Esophagus squamous epithelium (tissue), 5 donors: ENCODE results near the gene TNFRSF14. TPM values are rescaled to one million over a fixed set of nuclear protein-coding genes. Genes with fewer than 3 reads are reported as not detected.

ENCODE experiments used
- DNase-seq: peaks from one replicate; lab custom pipeline; 2025; lab: John Stamatoyannopoulos, UW
- H3K27ac ChIP-seq, 4 donors: fragments of 200-600 bp; sonication (generic); one replicate each; pipeline ENCODE4 v1.5.1; 2016 to 2019; ENCODE audit warnings: mild to moderate bottlenecking in 1 of 4
- H3K27me3 ChIP-seq, 4 donors: fragments of 200-600 bp; sonication (generic); 1 replicate in 3 of 4; 2 replicates in 1 of 4; pipeline versions ENCODE4 v1.5.1 to v1.6.0; 2017 to 2021; ENCODE audit warnings: antibody characterized with exemption in 1 of 4
- H3K36me3 ChIP-seq, 3 donors: fragments of 200-600 bp; sonication (generic); one replicate each; pipeline ENCODE4 v1.5.1; 2016 to 2019
- H3K4me1 ChIP-seq, 3 donors: fragments of 200-600 bp; sonication (generic); one replicate each; pipeline ENCODE4 v1.5.1; 2017 to 2019
- H3K4me3 ChIP-seq, 4 donors: fragments of 200-600 bp; sonication (generic); 1 replicate in 3 of 4; 2 replicates in 1 of 4; pipeline ENCODE4 v1.5.1; 2016 to 2019; ENCODE audit warnings: mild to moderate bottlenecking in 2 of 4, moderate library complexity in 1 of 4
- H3K9me3 ChIP-seq, 3 donors: fragments of 200-600 bp; sonication (generic); one replicate each; pipeline ENCODE4 v1.5.1; 2016 to 2019
- POLR2A ChIP-seq, 4 donors: fragments of 450-650 bp; IDR thresholded peaks; one replicate each; pipeline ENCODE4 v1.6.1; 2017; ENCODE audit warnings: antibody characterized with exemption in 4 of 4, mild to moderate bottlenecking in 4 of 4, moderate library complexity in 3 of 4
- WGBS, 2 donors: methylation state at CpG; one replicate each; pipeline ENCODE4 v1.1.5; 2018; 5-methylcytosine and 5-hydroxymethylcytosine counted together
- intact Hi-C: fragments of 100-400 bp; cut with DNase I; formaldehyde crosslinking; loops from one replicate; pipeline ENCODE4 v1.15.0; 2022
- total RNA-seq, 4 donors: library from RNA; depleted of rRNA; stranded (reverse); fragments of >200 nt; gene quantifications; one replicate each; pipeline ENCODE4 v1.1.0, GENCODE V29; 2016
- TF ChIP-seq, protein P1 (sequence below), 6 experiments: fragments of 450-650 bp in 4 of 6; fragments of 200-600 bp in 2 of 6; sonication (generic) in 2 of 6; IDR thresholded peaks; one replicate each; pipeline ENCODE4 v1.5.1; 2016 to 2019; ENCODE audit warnings: antibody characterized with exemption in 6 of 6, mild to moderate bottlenecking in 4 of 6, moderate library complexity in 4 of 6
- donor health status: DM: yes; HTN: yes; CAD: no.

TNFRSF14 gene
- total RNA-seq, 4 donors from 2014 or later: 13.8 to 39.5 (median 19.6) TPM

- peaks cover 39 to 56% (median 47%) of the 10 kb centered on the region in 3 donors for H3K4me1 ChIP-seq
- no peak for DNase-seq
- H3K27ac ChIP-seq: no peak overlapping the region
- 78 to 93% methylated on average over 7 to 9 of the region's 10 CpGs for WGBS, 2 donors
- no peaks in the 10 kb centered on the region for H3K36me3 ChIP-seq
- H3K4me3 ChIP-seq: no peak overlapping the region
- H3K27me3 ChIP-seq: peaks cover 0 to 31% (median 0%) of the 10 kb centered on the region in 4 donors
- H3K9me3 ChIP-seq: no peaks in the 10 kb centered on the region
- TF ChIP-seq, protein P1, sequence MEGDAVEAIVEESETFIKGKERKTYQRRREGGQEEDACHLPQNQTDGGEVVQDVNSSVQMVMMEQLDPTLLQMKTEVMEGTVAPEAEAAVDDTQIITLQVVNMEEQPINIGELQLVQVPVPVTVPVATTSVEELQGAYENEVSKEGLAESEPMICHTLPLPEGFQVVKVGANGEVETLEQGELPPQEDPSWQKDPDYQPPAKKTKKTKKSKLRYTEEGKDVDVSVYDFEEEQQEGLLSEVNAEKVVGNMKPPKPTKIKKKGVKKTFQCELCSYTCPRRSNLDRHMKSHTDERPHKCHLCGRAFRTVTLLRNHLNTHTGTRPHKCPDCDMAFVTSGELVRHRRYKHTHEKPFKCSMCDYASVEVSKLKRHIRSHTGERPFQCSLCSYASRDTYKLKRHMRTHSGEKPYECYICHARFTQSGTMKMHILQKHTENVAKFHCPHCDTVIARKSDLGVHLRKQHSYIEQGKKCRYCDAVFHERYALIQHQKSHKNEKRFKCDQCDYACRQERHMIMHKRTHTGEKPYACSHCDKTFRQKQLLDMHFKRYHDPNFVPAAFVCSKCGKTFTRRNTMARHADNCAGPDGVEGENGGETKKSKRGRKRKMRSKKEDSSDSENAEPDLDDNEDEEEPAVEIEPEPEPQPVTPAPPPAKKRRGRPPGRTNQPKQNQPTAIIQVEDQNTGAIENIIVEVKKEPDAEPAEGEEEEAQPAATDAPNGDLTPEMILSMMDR (IDR thresholded peaks at IDR 0.05): no peak
- TF ChIP-seq POLR2A (IDR thresholded peaks at IDR 0.05): no peak
- intact Hi-C loops: no loop called here
These were observed 24.5 kb downstream of the TNFRSF14 start for GRCh38 chr1:2580691-2581090.

- TF ChIP-seq, protein P1 (IDR thresholded peaks at IDR 0.05): no peak
- no peak for TF ChIP-seq POLR2A (IDR thresholded peaks at IDR 0.05)
- no peaks in the 10 kb centered on the region for H3K36me3 ChIP-seq
- peaks cover 0 to 23% (median 0%) of the 10 kb centered on the region in 4 donors for H3K27me3 ChIP-seq
- no peak overlapping the region for H3K4me3 ChIP-seq
- H3K4me1 ChIP-seq: peaks cover 35 to 52% (median 38%) of the 10 kb centered on the region in 3 donors
- H3K9me3 ChIP-seq: no peaks in the 10 kb centered on the region
- intact Hi-C loops: no loop called here
- H3K27ac ChIP-seq: no peak overlapping the region
- no peak for DNase-seq
- 72 to 73% methylated on average over 7 of the region's 7 CpGs for WGBS, 2 donors
These were observed 26.2 kb downstream of the TNFRSF14 start for GRCh38 chr1:2582391-2582790.

GRCh38 chr1:2583331-2583791 lies 27.2 kb downstream of the TNFRSF14 start:
- Histone ChIP-seq H3K27ac (peak overlapping the region in 2 of 4 donors; percentile 99), H3K27me3 (peaks cover 0 to 16% (median 0%) of the 10 kb centered on the region in 4 donors), H3K4me1 (peaks cover 32 to 52% (median 40%) of the 10 kb centered on the region in 3 donors), H3K4me3 (peak overlapping the region in 1 of 4 donors; percentile 21), H3K36me3 (no peaks in the 10 kb centered on the region), H3K9me3 (no peaks in the 10 kb centered on the region)
- WGBS, 2 donors: 74% methylated on average over 2 of the region's 5 CpGs; no CpG with 5 or more reads in 1 of the 2 donors
- intact Hi-C loops: no loop called here
- no peak for DNase-seq
- TF ChIP-seq POLR2A (IDR thresholded peaks at IDR 0.05): no peak
- TF ChIP-seq, protein P1 (IDR thresholded peaks at IDR 0.05): no peak

- Histone ChIP-seq H3K27me3 (peaks cover 0 to 13% (median 0%) of the 10 kb centered on the region in 4 donors), H3K27ac (peak overlapping the region in 3 of 4 donors; percentile 97 to 99 (median 99)), H3K4me3 (peak overlapping the region in 1 of 4 donors; percentile 21), H3K4me1 (peaks cover 29 to 52% (median 37%) of the 10 kb centered on the region in 3 donors), H3K36me3 (peaks cover 0 to 5% (median 0%) of the 10 kb centered on the region in 3 donors), H3K9me3 (no peaks in the 10 kb centered on the region)
- WGBS, 2 donors: 35 to 37% methylated on average over 6 to 10 of the region's 14 CpGs
- intact Hi-C loops: no loop called here
- DNase-seq: no peak
- no peak for TF ChIP-seq POLR2A (IDR thresholded peaks at IDR 0.05)
- TF ChIP-seq, protein P1 (IDR thresholded peaks at IDR 0.05): no peak
These were observed 27.7 kb downstream of the TNFRSF14 start for GRCh38 chr1:2583871-2584351.

- intact Hi-C loops: no loop called here
- Histone ChIP-seq H3K4me3 (peak overlapping the region; percentile 64 to 90 (median 84)), H3K27me3 (peaks cover 0 to 10% (median 0%) of the 10 kb centered on the region in 4 donors), H3K4me1 (peaks cover 29 to 53% (median 36%) of the 10 kb centered on the region in 3 donors), H3K36me3 (peaks cover 0 to 14% (median 0%) of the 10 kb centered on the region in 3 donors), H3K9me3 (no peaks in the 10 kb centered on the region), H3K27ac (peak overlapping the region; percentile 97 to 99 (median 98))
- 49 to 54% methylated on average over 2 to 8 of the region's 12 CpGs for WGBS, 2 donors
- DNase-seq: no peak
- TF ChIP-seq, protein P1 (IDR thresholded peaks at IDR 0.05): no peak
- no peak for TF ChIP-seq POLR2A (IDR thresholded peaks at IDR 0.05)
These were observed 28.6 kb downstream of the TNFRSF14 start for GRCh38 chr1:2584686-2585317.
